Stomach (tissue), 9 donors: ENCODE data around the gene CDC42. TPM values are rescaled to one million over a fixed set of nuclear protein-coding genes. Genes with fewer than 3 reads are reported as not detected.

ENCODE experiments used
- DNase-seq, 2 donors: peaks; one replicate each; pipeline versions ENCODE4 v3.0.0 to v3.0.0-alpha.2; 2013 to 2019
- H3K27ac ChIP-seq, 5 donors: fragments of 200-600 bp in 4 of 5; sonication (generic) in 4 of 5; one replicate each; pipeline ENCODE4 v1.5.1; 2013 to 2019; ENCODE audit warnings: mild to moderate bottlenecking in 1 of 5, moderate library complexity in 1 of 5
- H3K27me3 ChIP-seq, 3 donors: fragments of 200-600 bp; sonication (generic); one replicate each; pipeline ENCODE4 v1.5.1; 2017 to 2019; ENCODE audit warnings: mixed run types in 1 of 3
- H3K36me3 ChIP-seq, 4 donors: fragments of 200-600 bp; sonication (generic); 1 replicate in 3 of 4; 2 replicates in 1 of 4; pipeline ENCODE4 v1.5.1; 2016 to 2019
- H3K4me1 ChIP-seq, 4 donors: fragments of 200-600 bp; sonication (generic); one replicate each; pipeline ENCODE4 v1.5.1; 2016 to 2019
- H3K4me3 ChIP-seq, 4 donors: fragments of 200-600 bp; sonication (generic) in 3 of 4; one replicate each; pipeline ENCODE4 v1.5.1; 2016 to 2019; ENCODE audit warnings: mild to moderate bottlenecking in 1 of 4
- H3K9me3 ChIP-seq, 4 donors: fragments of 200-600 bp; sonication (generic); one replicate each; pipeline ENCODE4 v1.5.1; 2016 to 2019
- CTCF ChIP-seq, 7 experiments: fragments of 450-650 bp in 4 of 7; fragments of 200-600 bp in 3 of 7; sonication (generic) in 3 of 7; IDR thresholded peaks; one replicate each; pipeline ENCODE4 v1.5.1; 2016 to 2019; ENCODE audit warnings: antibody characterized with exemption in 7 of 7, control low read depth in 2 of 7, mild to moderate bottlenecking in 1 of 7
- EP300 ChIP-seq: sonication (generic); formaldehyde crosslinking; IDR thresholded peaks from one replicate; pipeline ENCODE4 v1.6.1; 2017; ENCODE audit warnings: antibody characterized with exemption
- POLR2A ChIP-seq, 4 donors: fragments of 450-650 bp; IDR thresholded peaks; one replicate each; pipeline ENCODE4 v1.6.1; 2016; ENCODE audit warnings: antibody characterized with exemption in 4 of 4, control low read depth in 2 of 4, mild to moderate bottlenecking in 1 of 4, moderate library complexity in 1 of 4
- POLR2AphosphoS5 ChIP-seq, 3 donors: sonication (generic); formaldehyde crosslinking; IDR thresholded peaks; one replicate each; pipeline ENCODE4 v1.6.1; 2016; ENCODE audit warnings: antibody characterized with exemption in 3 of 3
- WGBS, 5 donors: extraction: QIAGEN DNeasy Blood & Tissue Kit in 3 of 5; methylation state at CpG; one replicate each; pipeline versions ENCODE4 v1.1.5 to v1.1.7; 2013 to 2018; 5-methylcytosine and 5-hydroxymethylcytosine counted together
- intact Hi-C: fragments of 100-400 bp; cut with DNase I; formaldehyde crosslinking; loops from one replicate; pipeline ENCODE4 v1.15.1; 2023; ENCODE audit warnings: low total_unique reads
- polyA plus RNA-seq, 3 donors: library from polyadenylated mRNA; stranded (reverse); fragments of 200-250 nt; gene quantifications; one replicate each; pipeline ENCODE4 v1.2.3, GENCODE V29; 2013
- total RNA-seq, 5 donors: library from RNA; depleted of rRNA; stranded (reverse); fragments of >200 nt; gene quantifications; one replicate each; pipeline versions ENCODE4 v1.1.0 to v1.2.3, GENCODE V29; 2014 to 2016
- donor health status: healthy with polysubstance abuse.
- donor health status: Bipolar disorder and iron deficiency.
- donor health status: healthy.

Gene CDC42
- total and polyA plus RNA-seq, 8 donors: 72.4 to 425 (median 122) TPM

GRCh38 chr1:22126531-22126930 lies 74.0 kb downstream of the CDC42 start:
- 77 to 91% (median 86%) methylated on average over 11 to 12 of the region's 12 CpGs for WGBS, 5 donors
- intact Hi-C loops: no loop called here

DNA sequence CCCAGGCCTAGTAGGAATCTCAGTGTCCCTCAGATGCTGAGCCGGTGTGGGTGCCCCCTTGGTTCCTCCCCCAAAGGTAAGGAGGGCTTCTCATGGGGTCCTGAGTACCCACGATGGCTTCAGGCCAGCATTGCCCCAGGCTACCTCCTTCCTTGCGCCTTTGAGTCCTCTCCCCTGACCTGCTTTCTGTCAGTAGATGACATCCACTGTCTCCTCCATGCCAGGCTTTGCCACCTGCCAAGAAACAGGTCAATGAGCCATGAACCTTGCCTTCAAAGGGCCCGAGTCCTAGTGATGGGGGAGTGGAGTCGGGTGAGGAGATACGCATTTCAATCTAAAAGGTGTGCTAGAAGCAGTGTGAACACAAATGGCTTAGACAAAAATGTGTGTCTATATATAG lies 74.7 kb downstream of the CDC42 start:
- intact Hi-C loops: no loop called here
- no peak overlapping the region for H3K27ac ChIP-seq
- peaks cover 0 to under 1% (median 0%) of the 10 kb centered on the region in 3 donors for H3K27me3 ChIP-seq
- no peak for TF ChIP-seq EP300
- no peak overlapping the region for H3K4me3 ChIP-seq
- no peak for DNase-seq
- H3K36me3 ChIP-seq: peaks cover 0 to 8% (median 2%) of the 10 kb centered on the region in 4 donors
- H3K4me1 ChIP-seq: peaks cover 4 to 6% (median 6%) of the 10 kb centered on the region in 4 donors
- no peaks in the 10 kb centered on the region for H3K9me3 ChIP-seq
- 78 to 86% (median 80%) methylated on average over 6 of the region's 6 CpGs for WGBS, 5 donors

More at GRCh38 chr1:22126531-22126930, 74.0 kb downstream of the CDC42 start:
- Histone ChIP-seq H3K4me1 (no peaks in the 10 kb centered on the region), H3K9me3 (no peaks in the 10 kb centered on the region), H3K4me3 (no peak overlapping the region), H3K27ac (no peak overlapping the region), H3K36me3 (peaks cover 0 to 10% (median 3%) of the 10 kb centered on the region in 4 donors), H3K27me3 (no peaks in the 10 kb centered on the region)
- peak in 1 of 2 donors; percentile 51 for DNase-seq
- TF ChIP-seq CTCF (IDR thresholded peaks at IDR 0.05) (no peak), POLR2A (IDR thresholded peaks at IDR 0.05) (no peak), EP300 (no peak), POLR2AphosphoS5 (IDR thresholded peaks at IDR 0.05) (no peak)

GRCh38 chr1:22127731-22128130 lies 75.2 kb downstream of the CDC42 start:
- WGBS, 5 donors: 70 to 95% (median 94%) methylated on average over 3 of the region's 3 CpGs
- TF ChIP-seq POLR2AphosphoS5 (IDR thresholded peaks at IDR 0.05) (no peak), POLR2A (IDR thresholded peaks at IDR 0.05) (no peak), EP300 (no peak), CTCF (IDR thresholded peaks at IDR 0.05) (no peak)
- Histone ChIP-seq H3K27ac (no peak overlapping the region), H3K4me1 (peaks cover 5 to 11% (median 11%) of the 10 kb centered on the region in 4 donors), H3K4me3 (no peak overlapping the region), H3K27me3 (peaks cover 0 to 4% (median 0%) of the 10 kb centered on the region in 3 donors), H3K9me3 (no peaks in the 10 kb centered on the region), H3K36me3 (peaks cover 0 to 8% (median under 1%) of the 10 kb centered on the region in 4 donors)
- intact Hi-C loops: no loop called here
- no peak for DNase-seq

GRCh38 chr1:22128392-22128791 lies 75.9 kb downstream of the CDC42 start:
- Histone ChIP-seq H3K27ac (no peak overlapping the region), H3K27me3 (peaks cover 0 to 4% (median 0%) of the 10 kb centered on the region in 3 donors), H3K4me1 (peaks cover 5 to 12% (median 11%) of the 10 kb centered on the region in 4 donors), H3K9me3 (no peaks in the 10 kb centered on the region), H3K4me3 (no peak overlapping the region), H3K36me3 (peaks cover 0 to 8% (median 0%) of the 10 kb centered on the region in 4 donors)
- 68 to 83% (median 75%) methylated on average over 12 of the region's 12 CpGs for WGBS, 5 donors
- no peak for DNase-seq
- TF ChIP-seq EP300: no peak
- no peak for TF ChIP-seq POLR2A (IDR thresholded peaks at IDR 0.05)
- TF ChIP-seq CTCF (IDR thresholded peaks at IDR 0.05): no peak
- no peak for TF ChIP-seq POLR2AphosphoS5 (IDR thresholded peaks at IDR 0.05)
- intact Hi-C loops: no loop called here

- intact Hi-C loops: loop anchor here (5.0 to 10.0 kb wide), 2 partner anchors 145 to 288 kb away; no protein-coding TSS in a partner anchor
- peaks cover 0 to 4% (median 0%) of the 10 kb centered on the region in 3 donors for H3K27me3 ChIP-seq
- peaks cover 0 to 8% (median 0%) of the 10 kb centered on the region in 4 donors for H3K36me3 ChIP-seq
- no peaks in the 10 kb centered on the region for H3K9me3 ChIP-seq
- DNase-seq: no peak
- WGBS, 5 donors: 87 to 93% (median 91%) methylated on average over 28 to 29 of the region's 29 CpGs
- H3K27ac ChIP-seq: no peak overlapping the region
- peaks cover 5 to 15% (median 12%) of the 10 kb centered on the region in 4 donors for H3K4me1 ChIP-seq
- TF ChIP-seq POLR2A (IDR thresholded peaks at IDR 0.05) (no peak), EP300 (no peak), POLR2AphosphoS5 (IDR thresholded peaks at IDR 0.05) (no peak), CTCF (IDR thresholded peaks at IDR 0.05) (no peak)
- H3K4me3 ChIP-seq: no peak overlapping the region
Measured at GRCh38 chr1:22129501-22130117, 77.1 kb downstream of the CDC42 start.
